ENCODE data around the gene ITGB1BP1. TPM values are rescaled to one million over a fixed set of nuclear protein-coding genes. Genes with fewer than 3 reads are reported as not detected.

ITGB1BP1 gene
- total and polyA plus RNA-seq, 8 donors = 20.1 to 117 (median 53.5) TPM

GRCh38 chr2:9388950-9389911, 34.1 kb downstream of the ITGB1BP1 start:
- Histone ChIP-seq H3K9me3 (no peaks in the 10 kb centered on the region), H3K4me3 (no peak overlapping the region), H3K27me3 (no peaks in the 10 kb centered on the region), H3K4me1 (peaks cover 0 to 6% (median 3%) of the 10 kb centered on the region in 4 donors), H3K36me3 (peaks cover 8 to 90% (median 84%) of the 10 kb centered on the region in 4 donors), H3K27ac (peak overlapping the region in 1 of 5 donors; percentile 14)
- no peak for TF ChIP-seq CTCF (IDR thresholded peaks at IDR 0.05)
- no peak for TF ChIP-seq POLR2A (IDR thresholded peaks at IDR 0.05)
- TF ChIP-seq POLR2AphosphoS5 (IDR thresholded peaks at IDR 0.05) = no peak
- no peak for TF ChIP-seq EP300 (IDR thresholded peaks at IDR 0.05)
- intact Hi-C loops (cut with DNase I; ENCODE audit: low total_unique reads) = no loop called here
- WGBS, 5 donors = 86 to 94% (median 92%) methylated on average over 19 to 28 of the region's 28 CpGs
- DNase-seq = no peak

- intact Hi-C loops (cut with DNase I; ENCODE audit: low total_unique reads) = no loop called here
- Histone ChIP-seq H3K27me3 (no peaks in the 10 kb centered on the region), H3K36me3 (peaks cover 8 to 89% (median 85%) of the 10 kb centered on the region in 4 donors), H3K4me3 (no peak overlapping the region), H3K9me3 (no peaks in the 10 kb centered on the region), H3K4me1 (peaks cover 0 to 6% (median 3%) of the 10 kb centered on the region in 4 donors), H3K27ac (peak overlapping the region in 3 of 5 donors; percentile 45 to 80 (median 65))
- TF ChIP-seq EP300 (IDR thresholded peaks at IDR 0.05) = no peak
- TF ChIP-seq POLR2A (IDR thresholded peaks at IDR 0.05) = no peak
- DNase-seq = no peak
- 87 to 93% (median 91%) methylated on average over 11 of the region's 11 CpGs for WGBS, 5 donors
Observed at GRCh38 chr2:9388199-9388681, 35.1 kb downstream of the ITGB1BP1 start.

- Histone ChIP-seq H3K36me3 (peaks cover 8 to 79% (median 71%) of the 10 kb centered on the region in 4 donors), H3K4me1 (peaks cover 9 to 19% (median 12%) of the 10 kb centered on the region in 4 donors), H3K27ac (peak overlapping the region in 1 of 5 donors; percentile 80), H3K9me3 (no peaks in the 10 kb centered on the region), H3K27me3 (no peaks in the 10 kb centered on the region), H3K4me3 (no peak overlapping the region)
- WGBS, 5 donors = 88 to 96% (median 94%) methylated on average over 6 of the region's 6 CpGs
- TF ChIP-seq EP300 (IDR thresholded peaks at IDR 0.05) (no peak), POLR2AphosphoS5 (IDR thresholded peaks at IDR 0.05) (no peak), CTCF (IDR thresholded peaks at IDR 0.05) (no peak), POLR2A (IDR thresholded peaks at IDR 0.05) (no peak)
- intact Hi-C loops (cut with DNase I; ENCODE audit: low total_unique reads) = no loop called here
- DNase-seq = no peak
Observed at GRCh38 chr2:9385841-9386240, 37.5 kb downstream of the ITGB1BP1 start.

- Histone ChIP-seq H3K27me3 (no peaks in the 10 kb centered on the region), H3K36me3 (peaks cover 8 to 65% (median 58%) of the 10 kb centered on the region in 4 donors), H3K4me1 (peaks cover 12 to 28% (median 19%) of the 10 kb centered on the region in 4 donors), H3K9me3 (no peaks in the 10 kb centered on the region), H3K27ac (no peak overlapping the region), H3K4me3 (no peak overlapping the region)
- TF ChIP-seq CTCF (IDR thresholded peaks at IDR 0.05) (no peak), POLR2AphosphoS5 (IDR thresholded peaks at IDR 0.05) (no peak), POLR2A (IDR thresholded peaks at IDR 0.05) (no peak), EP300 (IDR thresholded peaks at IDR 0.05) (no peak)
- 90 to 96% (median 94%) methylated on average over 4 of the region's 4 CpGs for WGBS, 5 donors
- DNase-seq = no peak
- intact Hi-C loops (cut with DNase I; ENCODE audit: low total_unique reads) = no loop called here
Observed at GRCh38 chr2:9384521-9384920, 38.8 kb downstream of the ITGB1BP1 start.

Data from stomach (tissue), 9 donors.